GM13976 (cell line): ENCODE data around the gene YES1.

Experiments used
- DNase-seq: peaks from one replicate; pipeline ENCODE4 v3.0.0; 2012; ENCODE audit warnings: low spot score
- in situ Hi-C: fragments of 300-500 bp; cut with MboI; formaldehyde crosslinking; loops from one replicate; pipeline ENCODE4 v1.12.0; 2022; ENCODE audit warnings: low sequenced_read_pairs, mixed read lengths, inconsistent platforms; ENCODE audit not compliant: unreplicated experiment
- TF ChIP-seq, protein P1 (sequence below): IDR thresholded peaks from 2 replicates; pipeline ENCODE4 v1.5.1; 2012; ENCODE audit warnings: borderline replicate concordance, mild to moderate bottlenecking; ENCODE audit not compliant: insufficient read depth; ENCODE audit errors: extremely low read depth, missing control alignments, control extremely low read depth

The YES1 gene

GRCh38 chr18:676069-676468, 136.0 kb downstream of the YES1 start:
- DNase-seq, result no peak
- in situ Hi-C loops, result no loop called here
- TF ChIP-seq, protein P1, sequence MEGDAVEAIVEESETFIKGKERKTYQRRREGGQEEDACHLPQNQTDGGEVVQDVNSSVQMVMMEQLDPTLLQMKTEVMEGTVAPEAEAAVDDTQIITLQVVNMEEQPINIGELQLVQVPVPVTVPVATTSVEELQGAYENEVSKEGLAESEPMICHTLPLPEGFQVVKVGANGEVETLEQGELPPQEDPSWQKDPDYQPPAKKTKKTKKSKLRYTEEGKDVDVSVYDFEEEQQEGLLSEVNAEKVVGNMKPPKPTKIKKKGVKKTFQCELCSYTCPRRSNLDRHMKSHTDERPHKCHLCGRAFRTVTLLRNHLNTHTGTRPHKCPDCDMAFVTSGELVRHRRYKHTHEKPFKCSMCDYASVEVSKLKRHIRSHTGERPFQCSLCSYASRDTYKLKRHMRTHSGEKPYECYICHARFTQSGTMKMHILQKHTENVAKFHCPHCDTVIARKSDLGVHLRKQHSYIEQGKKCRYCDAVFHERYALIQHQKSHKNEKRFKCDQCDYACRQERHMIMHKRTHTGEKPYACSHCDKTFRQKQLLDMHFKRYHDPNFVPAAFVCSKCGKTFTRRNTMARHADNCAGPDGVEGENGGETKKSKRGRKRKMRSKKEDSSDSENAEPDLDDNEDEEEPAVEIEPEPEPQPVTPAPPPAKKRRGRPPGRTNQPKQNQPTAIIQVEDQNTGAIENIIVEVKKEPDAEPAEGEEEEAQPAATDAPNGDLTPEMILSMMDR, result no peak

DNA sequence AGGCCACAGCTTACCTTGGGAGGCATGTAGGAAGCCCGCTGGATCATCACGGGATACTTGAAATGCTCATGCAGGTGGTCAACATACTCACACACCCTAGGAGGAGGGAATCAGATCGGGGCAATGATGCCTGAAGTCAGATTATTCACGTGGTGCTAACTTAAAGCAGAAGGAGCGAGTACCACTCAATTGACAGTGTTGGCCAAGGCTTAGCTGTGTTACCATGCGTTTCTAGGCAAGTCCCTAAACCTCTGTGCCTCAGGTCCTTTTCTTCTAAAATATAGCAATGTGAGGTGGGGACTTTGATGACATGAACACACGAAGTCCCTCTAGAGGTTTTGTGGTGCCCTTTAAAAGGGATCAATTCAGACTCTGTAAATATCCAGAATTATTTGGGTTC, 136.7 kb downstream of the YES1 start:
- TF ChIP-seq, protein P1, result no peak
- DNase-seq, result no peak
- in situ Hi-C loops, result no loop called here

- in situ Hi-C loops, result no loop called here
- no peak for DNase-seq
- TF ChIP-seq, protein P1, result no peak
These were observed 138.3 kb downstream of the YES1 start for GRCh38 chr18:673769-674168.

DNA sequence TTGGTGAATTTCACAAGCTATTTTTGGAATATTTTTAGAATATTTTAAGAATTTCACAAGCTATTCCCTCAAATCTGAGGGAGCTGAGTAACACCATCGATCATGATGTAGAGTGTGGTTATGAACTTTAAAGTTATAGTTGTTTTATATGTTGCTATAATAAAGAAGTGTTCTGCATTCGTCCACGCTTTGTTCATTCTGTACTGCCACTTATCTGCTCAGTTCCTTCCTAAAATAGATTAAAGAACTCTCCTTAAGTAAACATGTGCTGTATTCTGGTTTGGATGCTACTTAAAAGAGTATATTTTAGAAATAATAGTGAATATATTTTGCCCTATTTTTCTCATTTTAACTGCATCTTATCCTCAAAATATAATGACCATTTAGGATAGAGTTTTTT, 138.7 kb downstream of the YES1 start:
- no peak for DNase-seq
- TF ChIP-seq, protein P1, result no peak
- in situ Hi-C loops, result no loop called here
